ENCODE results near the gene FAM241A.

Gene FAM241A

GRCh38 chr4:112214390-112215264 lies 69.4 kb downstream of the FAM241A start:
- DNase-seq (ENCODE audit: low spot score), result no peak

- no peak for DNase-seq (ENCODE audit: low spot score)
Observed at GRCh38 chr4:112219826-112220366, 74.6 kb downstream of the FAM241A start.

- DNase-seq (ENCODE audit: low spot score), result no peak
Observed at GRCh38 chr4:112222219-112222955, 77.1 kb downstream of the FAM241A start.

GRCh38 chr4:112225157-112225556 lies 79.9 kb downstream of the FAM241A start:
- no peak for DNase-seq (ENCODE audit: low spot score)

GRCh38 chr4:112230879-112231778 lies 85.9 kb downstream of the FAM241A start:
- peak; percentile 98 for DNase-seq (ENCODE audit: low spot score)

- DNase-seq (ENCODE audit: low spot score), result peak; percentile 77
Observed at GRCh38 chr4:112231779-112232713, 86.8 kb downstream of the FAM241A start, which contains the start of gene AP1AR. AP1AR (plus strand) TSS chr4:112231787; CDS start chr4:112232092, 305 bp downstream.

- peak; percentile 78 for DNase-seq (ENCODE audit: low spot score)
Observed at GRCh38 chr4:112234952-112235609, 89.8 kb downstream of the FAM241A start.

GRCh38 chr4:112236040-112236439 lies 90.8 kb downstream of the FAM241A start:
- no peak for DNase-seq (ENCODE audit: low spot score)

GRCh38 chr4:112238833-112239232 lies 93.6 kb downstream of the FAM241A start:
- DNase-seq (ENCODE audit: low spot score), result no peak

Measured in kidney capillary endothelial cell (primary cell).